Forelimb muscle (tissue), 1 donor: ENCODE results near the gene IFT88. TPM values are rescaled to one million over a fixed set of nuclear protein-coding genes. Genes with fewer than 3 reads are reported as not detected.
A peak's percentile ranks its signal among the peaks of the same experiment; 100 is the strongest.

Experiments
- DNase-seq: peaks from one replicate; pipeline ENCODE4 v3.0.0-alpha.2; 2013; ENCODE audit warnings: low read depth
- polyA plus RNA-seq: library from polyadenylated mRNA; unstranded; fragments of 120-200 nt; gene quantifications from one replicate; pipeline ENCODE4 v1.2.1, GENCODE V29; 2013; ENCODE audit not compliant: insufficient read length

IFT88 gene
- polyA plus RNA-seq, 1 donor = 15.5 TPM

DNA sequence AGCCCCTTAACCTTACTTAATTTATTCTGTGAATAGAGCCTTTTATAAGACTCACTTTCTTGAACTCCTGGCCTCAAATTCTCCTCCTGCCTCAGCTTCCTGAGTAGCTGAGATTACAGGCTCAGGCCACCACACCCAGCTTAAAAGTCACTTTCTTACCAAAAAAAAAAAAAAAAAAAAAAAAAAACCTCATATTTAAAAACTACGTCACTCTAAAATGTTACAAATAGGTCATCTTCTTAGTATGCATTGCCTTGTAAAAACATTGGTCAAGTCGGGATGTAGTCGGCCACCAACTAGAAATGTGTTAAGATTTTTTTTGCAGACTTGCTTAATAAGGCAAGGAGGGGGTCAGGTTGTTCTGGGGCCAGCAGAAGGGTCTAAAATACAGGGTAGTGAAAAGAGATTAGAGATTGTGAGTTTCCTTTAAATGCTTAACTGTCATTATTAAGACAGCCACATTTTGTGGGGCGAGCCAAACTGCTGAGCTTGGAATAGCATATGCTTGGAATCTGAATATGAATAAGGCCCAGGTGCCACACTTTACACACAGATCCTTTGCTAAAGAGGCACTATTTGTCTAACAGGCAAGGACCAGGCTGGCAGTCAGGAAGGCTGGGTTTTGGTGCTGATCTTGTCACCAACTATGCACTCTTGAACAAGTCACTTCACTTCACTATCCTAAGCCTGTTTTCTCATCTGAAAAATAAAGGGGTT, 120.1 kb downstream of the IFT88 start:
- no peak for DNase-seq

DNA sequence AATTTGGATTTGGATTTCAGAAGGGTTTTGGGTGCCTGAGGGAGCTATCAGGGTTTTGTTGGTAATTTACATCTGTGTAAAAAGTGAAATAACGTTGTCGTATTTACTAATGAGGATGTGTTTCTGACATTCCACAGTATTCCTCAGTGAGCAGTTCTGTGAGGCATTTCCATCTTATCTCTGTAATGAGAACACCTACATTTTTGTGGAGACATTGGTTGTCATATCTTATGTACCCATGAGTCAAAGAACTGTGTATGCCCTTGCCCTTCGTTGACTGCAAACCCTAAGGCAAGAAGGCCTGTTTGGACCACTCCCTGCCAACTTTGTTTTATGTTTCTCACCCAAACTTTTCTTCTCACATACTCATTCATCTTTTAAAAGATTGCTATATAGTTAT, 122.3 kb downstream of the IFT88 start:
- no peak for DNase-seq

DNA sequence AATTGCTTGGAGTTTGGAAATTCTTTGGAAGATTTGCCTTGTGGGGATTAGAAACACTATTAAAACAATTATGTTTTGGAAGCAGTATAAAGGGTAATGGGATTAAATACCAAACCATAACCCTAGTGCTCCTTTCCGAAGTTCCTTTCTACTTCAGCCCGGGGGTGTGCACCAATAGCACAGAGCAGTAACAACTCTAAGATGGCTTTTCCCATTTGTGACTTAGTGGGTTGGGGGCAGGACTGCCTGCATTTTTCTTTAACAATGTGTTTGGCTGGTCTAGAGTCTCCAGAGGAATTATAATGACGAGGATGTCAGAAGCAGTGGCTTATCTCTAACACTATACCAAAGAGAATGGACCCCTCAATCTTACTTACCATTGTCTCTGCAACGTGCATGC, 124.7 kb downstream of the IFT88 start:
- no peak for DNase-seq

DNA sequence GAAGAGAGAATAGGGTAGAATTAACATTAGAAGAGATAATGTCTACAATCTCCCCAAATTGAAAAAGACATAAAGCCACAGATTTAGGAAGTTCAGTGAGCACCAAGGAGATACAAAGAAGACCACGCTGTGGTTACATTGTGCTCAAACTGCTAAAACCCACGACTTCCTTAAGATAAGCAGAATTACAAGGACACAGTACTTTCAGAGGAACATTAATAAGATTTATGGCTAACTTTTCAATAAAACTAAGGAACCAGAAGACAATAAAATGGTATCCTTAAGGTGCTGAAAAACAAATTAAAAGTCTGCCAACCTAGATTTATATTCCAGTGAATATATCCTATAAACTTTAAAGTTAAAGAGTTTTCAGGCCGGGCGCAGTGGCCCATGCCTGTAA, 129.1 kb downstream of the IFT88 start:
- DNase-seq = no peak

DNA sequence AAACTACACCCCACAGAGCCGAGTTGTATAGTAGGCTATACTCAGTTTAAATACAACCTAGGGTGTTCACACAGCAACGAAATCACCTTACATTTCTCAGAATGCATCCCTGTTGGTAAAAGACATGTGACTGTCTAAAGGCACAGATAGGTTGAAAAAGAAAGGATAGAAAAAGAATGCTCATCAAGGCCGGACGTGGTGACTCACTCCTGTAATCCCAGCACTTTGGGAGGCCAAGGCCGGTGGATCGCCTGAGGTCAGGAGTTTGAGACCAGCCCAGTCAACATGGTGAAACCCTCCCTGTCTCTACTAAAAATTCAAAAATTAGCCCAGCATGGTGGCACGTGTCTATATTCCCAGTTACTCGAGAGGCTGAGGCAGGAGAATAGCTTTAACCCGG, 132.8 kb downstream of the IFT88 start:
- DNase-seq = no peak

DNA sequence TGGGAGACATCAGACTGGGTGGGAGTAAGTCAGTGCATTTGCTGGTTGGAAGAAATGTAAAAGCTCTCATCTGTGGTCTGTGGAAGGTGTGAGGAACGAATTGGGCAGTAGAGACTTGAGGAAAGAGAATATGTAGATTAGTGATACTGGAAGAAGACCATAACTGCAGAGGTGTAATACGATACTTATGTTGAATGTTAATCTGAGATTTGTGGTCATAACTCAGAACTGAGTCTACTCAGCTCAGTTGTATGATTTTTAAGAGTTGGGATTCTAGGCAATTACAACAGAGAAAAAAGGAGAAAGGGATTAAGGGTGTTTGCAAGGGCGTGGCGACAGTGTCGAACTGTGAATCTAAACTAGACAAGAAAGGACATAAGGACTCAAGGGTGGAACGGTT, 133.3 kb downstream of the IFT88 start:
- no peak for DNase-seq

DNA sequence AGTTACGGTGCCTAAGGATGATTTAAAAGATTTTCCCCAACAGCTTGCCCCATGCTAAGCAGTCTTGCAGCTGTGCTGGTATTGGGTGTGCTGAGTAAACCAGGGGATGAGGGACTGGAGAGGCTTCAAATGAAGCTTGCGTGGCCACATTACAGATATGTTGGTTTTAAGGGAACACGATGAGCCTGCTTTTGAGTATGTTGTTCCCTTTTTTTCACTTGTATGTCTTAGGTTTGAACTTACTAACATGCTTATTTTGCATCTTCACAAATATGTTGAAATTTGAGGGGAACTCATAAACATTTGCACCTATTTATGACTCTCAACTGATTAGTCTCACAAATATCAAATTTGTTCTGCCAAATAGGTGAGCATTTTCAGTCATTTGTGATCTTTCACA, 134.5 kb downstream of the IFT88 start:
- no peak for DNase-seq

DNA sequence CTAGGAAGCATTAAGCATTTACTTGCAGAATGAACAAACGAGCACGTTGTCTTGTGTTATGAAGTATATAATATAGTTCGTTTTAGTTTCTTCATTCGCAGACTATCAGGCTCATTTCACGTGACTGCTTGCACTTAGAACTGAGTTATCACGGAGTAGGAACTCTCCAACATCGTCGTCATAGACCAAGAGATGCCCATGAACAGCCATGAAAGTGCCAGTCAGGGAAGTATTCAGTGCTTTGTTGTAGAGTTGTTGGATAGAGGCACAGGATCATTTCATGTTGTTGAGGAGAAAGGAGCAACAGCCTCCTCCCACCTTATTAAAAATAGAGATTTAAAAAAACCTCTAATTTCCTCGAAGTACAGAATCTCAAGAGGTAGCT, 135.6 kb downstream of the IFT88 start:
- DNase-seq = no peak

DNA sequence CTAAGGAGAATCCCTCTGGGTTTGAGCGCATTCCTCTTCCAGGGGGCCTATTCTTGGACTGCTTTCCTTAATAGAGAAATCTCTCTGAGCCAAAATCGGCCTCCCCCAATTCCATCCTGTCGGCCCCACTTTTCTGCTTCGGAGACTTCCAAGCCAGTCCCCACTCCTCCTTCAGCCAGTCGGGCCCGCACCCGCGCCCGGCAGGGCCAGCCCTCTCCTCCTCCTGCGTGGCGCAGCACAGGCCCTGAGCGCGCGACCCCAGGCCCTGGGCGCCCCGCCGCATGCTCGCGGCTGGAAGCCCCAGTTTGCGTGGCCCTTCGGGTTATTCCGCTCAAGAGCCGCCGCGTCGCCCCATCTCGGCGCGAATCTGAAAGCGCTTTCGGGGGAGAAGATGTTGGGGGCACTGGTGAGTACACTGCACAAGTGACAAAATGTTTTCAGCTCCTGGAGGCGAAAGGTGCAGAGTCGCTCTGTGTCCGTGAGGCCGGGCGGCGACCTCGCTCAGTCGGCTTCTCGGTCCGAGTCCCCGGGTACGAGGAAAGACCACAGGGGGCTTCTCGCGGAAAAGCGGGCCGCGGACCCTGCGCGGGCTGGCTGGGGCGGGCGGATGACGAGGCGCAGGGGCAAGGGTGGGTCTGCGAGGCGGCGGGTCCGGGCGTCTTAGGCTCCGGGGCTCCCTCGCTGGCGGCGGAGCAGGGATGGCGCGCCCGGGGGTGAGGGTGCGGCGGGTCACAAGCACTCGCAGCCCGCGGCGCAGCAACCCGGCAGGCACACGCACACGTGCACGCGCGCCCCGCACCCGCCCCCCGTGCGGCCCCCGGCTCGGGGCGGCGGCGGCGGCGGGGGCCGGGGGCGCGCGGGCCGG, 136.2 kb downstream of the IFT88 start, which contains the start of gene IL17D:
Gene IL17D, plus strand, starts transcription at position 785 of the 865 bp plus-strand sequence. CDS start 303 bp downstream, outside the sequence.
- no peak for DNase-seq

DNA sequence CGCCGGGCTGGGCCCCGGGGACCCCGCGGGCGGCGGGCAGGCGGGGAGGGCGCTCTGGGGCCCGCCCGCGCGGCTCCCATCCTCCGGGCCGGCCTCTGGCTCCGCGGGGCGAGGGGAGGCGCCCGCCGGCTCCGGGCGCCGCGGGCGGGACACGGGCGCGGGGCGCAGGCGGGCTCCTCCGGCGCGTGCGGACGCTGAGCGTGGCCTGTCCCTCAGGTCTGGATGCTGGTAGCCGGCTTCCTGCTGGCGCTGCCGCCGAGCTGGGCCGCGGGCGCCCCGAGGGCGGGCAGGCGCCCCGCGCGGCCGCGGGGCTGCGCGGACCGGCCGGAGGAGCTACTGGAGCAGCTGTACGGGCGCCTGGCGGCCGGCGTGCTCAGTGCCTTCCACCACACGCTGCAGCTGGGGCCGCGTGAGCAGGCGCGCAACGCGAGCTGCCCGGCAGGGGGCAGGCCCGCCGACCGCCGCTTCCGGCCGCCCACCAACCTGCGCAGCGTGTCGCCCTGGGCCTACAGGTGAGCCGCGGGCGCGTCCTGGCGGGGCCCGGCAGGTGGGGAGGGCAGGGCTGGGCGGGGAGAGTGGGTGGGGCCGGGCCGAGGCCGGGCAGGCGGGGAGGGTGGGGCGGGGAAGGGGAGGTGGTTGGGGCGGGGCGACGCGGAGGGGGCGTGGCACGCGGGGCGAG, 137.0 kb downstream of the IFT88 start:
- no peak for DNase-seq

DNA sequence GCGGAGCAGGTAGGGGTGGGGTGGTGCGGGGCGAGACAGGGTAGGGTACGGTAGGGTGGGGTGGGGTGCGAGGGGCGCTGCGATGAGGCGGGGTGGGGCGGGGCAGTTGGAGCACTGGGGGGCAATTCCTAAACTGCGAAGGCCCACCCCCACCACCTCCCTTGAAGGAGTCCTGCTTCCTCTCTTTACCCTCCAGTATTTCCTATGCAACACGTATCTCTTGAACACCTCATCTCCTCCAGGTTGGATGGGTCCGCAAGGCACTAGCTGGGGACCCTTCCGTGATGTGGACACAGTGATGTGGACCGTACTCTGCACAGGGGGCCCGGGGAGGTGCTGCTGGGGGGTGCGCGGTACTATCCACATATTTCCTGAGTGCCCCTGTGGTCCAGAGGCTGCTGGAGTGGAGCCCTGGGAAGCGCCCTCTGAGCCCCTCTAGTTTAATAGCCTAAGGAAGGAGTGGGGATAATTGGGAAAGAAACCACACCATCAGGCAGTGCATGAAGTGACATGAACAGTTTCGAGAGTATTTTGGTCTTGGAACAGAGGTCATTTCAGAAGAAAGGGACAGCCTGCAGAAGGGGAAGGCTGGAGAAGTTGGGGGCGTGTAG, 137.6 kb downstream of the IFT88 start:
- DNase-seq = no peak

DNA sequence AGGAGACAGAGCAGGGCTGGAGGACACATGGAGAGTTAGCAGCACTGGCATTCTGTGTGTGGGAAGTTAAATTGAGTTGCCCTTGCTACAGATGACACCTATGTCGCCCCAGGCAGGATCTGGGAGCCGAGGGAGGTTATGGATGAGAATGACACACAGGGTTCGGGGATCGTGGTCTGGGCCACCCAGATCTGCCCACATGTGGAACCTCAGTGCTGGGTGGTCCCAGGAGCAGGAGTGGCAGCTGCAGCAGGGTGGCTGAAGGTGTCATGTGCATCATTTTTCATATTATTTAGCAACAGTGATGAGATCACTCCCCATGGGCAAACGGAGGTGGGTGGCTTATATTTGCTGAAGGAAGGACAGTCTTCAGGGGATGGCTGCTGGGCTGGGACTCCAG, 139.7 kb downstream of the IFT88 start:
- no peak for DNase-seq

DNA sequence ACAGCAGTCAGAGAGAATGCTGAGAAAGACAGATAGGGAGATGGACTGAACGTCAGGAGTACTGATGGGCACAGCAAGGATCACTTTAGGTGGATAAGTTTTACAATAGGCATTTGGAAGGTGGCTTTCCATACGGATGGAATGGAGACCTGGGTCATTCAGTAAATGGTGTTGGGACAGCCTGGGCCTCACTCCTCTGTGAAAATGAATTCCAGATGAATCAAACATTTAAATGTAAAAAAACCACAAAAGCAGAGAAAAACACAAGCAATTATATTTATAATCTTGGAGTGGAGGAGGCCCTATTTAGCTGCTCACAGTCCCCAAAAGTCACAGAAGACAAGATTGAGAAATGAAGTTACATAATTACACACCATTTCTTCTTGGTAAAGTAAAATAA, 141.3 kb downstream of the IFT88 start:
- no peak for DNase-seq

DNA sequence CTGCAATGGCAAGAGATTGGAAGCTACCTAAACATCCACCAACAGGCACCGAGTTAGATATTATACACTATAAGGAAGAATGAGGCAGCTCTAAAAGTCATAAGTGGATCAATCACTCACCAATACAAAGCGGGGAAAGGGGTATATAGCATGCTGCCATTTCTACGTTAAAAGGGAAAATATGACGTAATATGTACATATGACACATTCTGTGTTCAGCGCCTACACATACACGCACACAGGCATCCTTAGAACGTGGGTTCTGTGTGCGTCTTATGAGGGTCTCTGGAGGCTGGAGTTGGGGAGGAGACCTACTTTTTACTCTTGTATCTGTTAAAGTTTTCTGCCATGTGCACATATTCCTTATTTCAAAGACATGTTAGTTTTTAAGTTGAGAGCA, 142.4 kb downstream of the IFT88 start:
- no peak for DNase-seq

DNA sequence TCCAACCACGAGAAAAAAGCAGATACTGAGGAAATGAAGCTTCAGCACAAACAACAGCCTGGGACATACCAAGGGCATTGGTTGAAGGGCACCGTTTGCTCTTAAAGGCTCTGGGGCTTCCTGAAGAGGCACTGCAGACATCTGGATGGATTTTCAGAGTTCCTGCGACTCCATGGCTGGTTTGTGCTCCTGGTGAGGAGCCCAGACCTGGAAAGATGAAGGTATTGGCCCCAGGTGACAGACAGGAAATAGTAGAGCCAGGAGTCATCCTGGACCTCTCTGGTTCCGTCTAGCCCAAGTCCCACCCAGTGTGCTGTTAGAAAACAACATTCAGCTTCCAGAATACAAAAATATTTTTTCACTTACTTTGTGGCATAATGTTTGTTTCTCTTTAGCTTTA, 142.8 kb downstream of the IFT88 start:
- DNase-seq = no peak

DNA sequence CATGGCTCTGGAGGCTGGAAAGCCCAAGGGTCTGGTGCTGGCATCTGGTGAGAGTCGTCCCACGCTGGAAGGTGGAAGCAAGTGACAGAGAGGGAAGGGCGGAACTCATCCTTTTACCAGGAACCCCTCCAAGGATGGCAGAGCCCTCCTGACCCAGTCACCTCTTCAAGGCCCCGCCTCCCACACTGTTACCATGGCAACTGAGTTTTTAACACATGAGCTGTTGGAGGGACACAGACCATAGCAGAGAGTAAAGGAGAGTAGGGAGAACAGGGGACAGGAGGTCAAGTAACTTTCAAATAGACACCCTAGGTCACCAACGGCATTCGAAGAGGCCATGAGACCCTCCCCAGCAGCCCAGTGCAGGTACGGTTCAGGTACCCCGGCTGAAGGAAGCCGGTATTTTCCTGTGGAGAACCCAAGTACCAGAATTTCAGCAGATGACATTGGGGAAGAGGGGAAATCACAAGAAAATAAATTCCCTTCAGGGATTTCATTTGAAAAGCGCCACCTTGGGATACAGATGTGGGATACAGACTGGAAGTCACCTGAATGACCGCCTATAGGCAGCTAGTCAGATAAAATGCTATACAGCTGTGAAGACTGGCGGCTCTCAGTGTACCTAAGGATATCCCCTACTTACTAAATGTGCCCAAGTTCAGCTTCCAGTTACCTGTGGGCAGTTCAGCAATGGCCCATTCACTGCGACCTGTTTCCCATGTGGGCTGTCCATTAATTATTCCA, 144.5 kb downstream of the IFT88 start:
- no peak for DNase-seq

DNA sequence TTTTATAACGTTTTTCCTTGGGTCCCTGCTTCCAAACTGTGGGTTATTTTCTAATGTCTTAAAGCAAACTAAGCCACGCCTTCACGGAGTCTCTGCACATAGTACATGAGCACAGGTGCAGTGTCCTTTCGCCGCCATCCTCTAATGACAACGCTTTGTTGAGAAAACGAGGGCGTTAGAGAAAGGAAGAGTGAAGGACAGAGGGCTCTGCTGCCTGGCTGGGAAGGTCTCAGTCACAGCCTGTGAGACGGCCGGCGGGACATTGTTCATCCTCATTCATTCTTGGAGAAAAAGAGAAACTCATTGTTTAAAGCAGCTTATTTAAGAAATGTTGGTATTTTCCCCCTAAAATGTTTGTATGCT, 146.0 kb downstream of the IFT88 start:
- DNase-seq = no peak

DNA sequence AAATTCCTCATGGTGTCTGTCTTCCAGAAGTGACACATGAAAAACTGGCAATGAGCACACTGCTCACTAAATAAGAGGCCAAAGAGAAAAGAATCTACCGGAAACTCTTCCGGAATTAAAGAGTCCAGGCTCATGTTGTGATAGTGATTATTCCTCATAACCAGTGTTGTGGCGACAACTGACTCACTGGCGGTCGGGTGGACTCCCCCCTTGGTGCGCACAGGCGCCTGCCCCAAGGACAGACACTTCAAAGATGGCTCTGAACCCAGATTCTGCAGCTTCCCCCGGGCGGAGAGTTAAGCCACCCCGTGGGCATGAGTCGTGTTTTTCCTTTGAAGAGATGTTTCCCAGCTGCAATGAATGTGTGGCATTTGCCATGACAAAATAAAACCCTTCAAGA, 146.8 kb downstream of the IFT88 start:
- no peak for DNase-seq

DNA sequence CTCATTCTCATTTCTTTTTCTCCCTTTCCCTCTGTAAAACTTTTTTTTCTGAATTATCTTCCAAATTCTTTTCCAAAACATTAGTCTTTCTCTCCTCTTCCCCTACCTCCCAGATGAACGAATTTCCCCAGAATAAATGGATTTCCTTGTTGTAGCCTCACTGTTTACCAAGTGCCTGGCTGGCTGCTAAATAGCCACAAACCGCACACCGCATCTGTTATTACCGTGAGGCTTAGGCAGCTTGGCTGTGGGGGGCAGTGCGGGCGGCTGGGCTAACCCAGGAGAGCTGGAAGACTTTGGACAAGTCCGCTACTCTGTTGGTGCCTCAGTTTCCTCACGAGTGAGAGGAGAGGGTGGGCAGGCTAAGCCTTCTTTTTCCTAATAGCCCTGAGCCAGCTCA, 147.2 kb downstream of the IFT88 start:
- DNase-seq = no peak

DNA sequence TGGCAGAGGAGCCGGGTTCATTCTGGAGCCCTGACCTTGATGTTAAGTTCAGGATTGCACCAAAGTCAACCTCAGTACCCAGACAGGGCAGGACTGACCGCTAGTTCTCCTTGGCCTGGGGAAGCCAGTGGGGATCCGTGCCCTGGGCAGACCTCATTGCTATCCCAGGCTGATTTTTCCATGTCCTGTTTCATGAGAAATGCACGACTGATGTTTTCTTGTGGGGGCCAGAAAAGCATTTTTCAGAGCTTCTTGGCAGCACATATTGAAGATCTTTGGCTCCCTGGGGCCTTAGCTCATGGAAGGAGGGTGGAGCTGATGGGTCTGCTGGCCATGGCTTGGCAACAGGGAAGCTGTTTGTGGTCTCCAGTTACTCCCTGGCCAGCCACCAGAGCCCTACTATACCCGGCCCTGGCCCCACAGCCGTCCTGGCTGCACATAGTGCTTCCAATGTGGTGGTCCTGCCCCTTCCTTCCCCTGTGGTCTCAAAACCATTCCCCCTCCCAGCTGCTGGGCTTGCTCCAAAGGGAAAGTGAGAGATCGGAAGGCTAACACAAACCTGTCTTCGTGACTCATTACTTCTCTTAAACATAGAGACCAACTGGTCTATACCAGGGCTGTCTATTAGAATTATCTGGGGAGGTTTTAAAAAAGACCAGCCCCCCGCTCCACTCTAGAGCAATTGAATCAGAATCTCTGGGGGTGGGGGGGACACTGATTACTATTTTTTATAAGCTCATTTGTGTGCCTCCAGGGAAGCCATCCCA, 147.8 kb downstream of the IFT88 start:
- DNase-seq = peak; percentile 78

DNA sequence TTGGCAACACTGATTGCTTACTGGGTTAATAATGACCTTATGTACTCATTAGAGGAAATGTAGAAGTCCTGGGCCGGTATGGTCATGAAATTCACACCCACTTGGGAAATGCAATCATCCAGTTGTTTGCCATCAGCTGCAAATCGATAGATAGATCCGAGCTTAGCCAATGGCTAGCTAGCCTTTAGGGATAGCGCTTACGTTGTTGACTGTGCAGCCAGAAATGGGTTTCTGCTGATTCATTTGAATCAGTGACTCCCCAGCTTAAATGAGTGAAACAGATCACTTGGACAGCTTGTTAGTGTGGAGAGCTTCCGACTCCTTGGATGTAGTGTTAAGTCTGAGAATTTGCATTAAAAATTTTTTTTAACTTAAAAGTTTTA, 148.4 kb downstream of the IFT88 start:
- DNase-seq = no peak
